Esophagus muscularis mucosa (tissue), 4 donors: ENCODE data around the gene LMBRD2.

ENCODE experiments used
- CTCF ChIP-seq, 3 experiments: fragments of 200-600 bp in 2 of 3; fragments of 450-650 bp in 1 of 3; sonication (generic) in 2 of 3; IDR thresholded peaks; one replicate each; pipeline ENCODE4 v1.5.1; 2017 to 2019; ENCODE audit warnings: antibody characterized with exemption in 3 of 3, mild to moderate bottlenecking in 2 of 3, moderate library complexity in 1 of 3
- EP300 ChIP-seq: sonication (generic); formaldehyde crosslinking; IDR thresholded peaks from one replicate; pipeline ENCODE4 v1.6.1; 2017; ENCODE audit warnings: antibody characterized with exemption
- POLR2A ChIP-seq: fragments of 450-650 bp; IDR thresholded peaks from one replicate; pipeline ENCODE4 v1.6.1; 2017; ENCODE audit warnings: antibody characterized with exemption, moderate library complexity, mild to moderate bottlenecking, low read depth
- POLR2AphosphoS5 ChIP-seq, 2 donors: sonication (generic); formaldehyde crosslinking; IDR thresholded peaks; one replicate each; pipeline ENCODE4 v1.6.1; 2017; ENCODE audit warnings: antibody characterized with exemption in 2 of 2

GRCh38 chr5:36156619-36157018, 4.9 kb upstream of the LMBRD2 start:
- no peak for TF ChIP-seq CTCF (IDR thresholded peaks at IDR 0.05)
- TF ChIP-seq EP300 = no peak
- TF ChIP-seq POLR2A = no peak
- TF ChIP-seq POLR2AphosphoS5 (IDR thresholded peaks at IDR 0.05) = no peak
